Sigmoid colon (tissue), 4 donors: ENCODE results near the gene PRDM16.

Experiments
- CTCF ChIP-seq, 4 experiments: fragments of 450-650 bp in 3 of 4; fragments of 200-600 bp in 1 of 4; IDR thresholded peaks; one replicate each; pipeline ENCODE4 v1.5.1; 2016 to 2019; ENCODE audit warnings: antibody characterized with exemption in 4 of 4, mild to moderate bottlenecking in 3 of 4, moderate library complexity in 2 of 4
- POLR2A ChIP-seq, 2 donors: fragments of 450-650 bp; IDR thresholded peaks; one replicate each; pipeline ENCODE4 v1.6.1; 2016; ENCODE audit warnings: antibody characterized with exemption in 2 of 2, mild to moderate bottlenecking in 2 of 2, moderate library complexity in 2 of 2
- POLR2AphosphoS5 ChIP-seq, 4 donors: sonication (generic); formaldehyde crosslinking; IDR thresholded peaks; one replicate each; pipeline ENCODE4 v1.6.1; 2017; ENCODE audit warnings: antibody characterized with exemption in 4 of 4

- no peak for TF ChIP-seq POLR2A (IDR thresholded peaks at IDR 0.05)
- no peak for TF ChIP-seq CTCF (IDR thresholded peaks at IDR 0.05)
- no peak for TF ChIP-seq POLR2AphosphoS5 (IDR thresholded peaks at IDR 0.05)
These were observed 86.3 kb downstream of the PRDM16 start for GRCh38 chr1:3155056-3155925.
